ENCODE results near the gene WSCD2.
A peak's percentile ranks its signal among the peaks of the same experiment; 100 is the strongest.

GRCh38 chr12:108099073-108099472, 30.0 kb upstream of the WSCD2 start:
- TF ChIP-seq CTCF (conservative IDR thresholded peaks at IDR 0.05; ENCODE audit: low read length) (peak; percentile 37; the same call in 1 of the 2 replicates), EZH2phosphoT487 (IDR thresholded peaks at IDR 0.05; ENCODE audit: borderline replicate concordance, low read depth, low read length) (no peak)
